Retinal pigment epithelial cell (primary cell): Measurements from ENCODE around the gene SCG2.

Experiments used
- DNase-seq: peaks from one replicate; pipeline ENCODE4 v3.0.0-alpha.2; 2010; ENCODE audit warnings: low read depth
- H3K4me3 ChIP-seq: 2 replicates; pipeline ENCODE4 v1.5.1; 2011; ENCODE audit warnings: mild to moderate bottlenecking, low read length, control low read depth, moderate library complexity
- CTCF ChIP-seq: conservative IDR thresholded peaks from 2 replicates; pipeline ENCODE4 v1.5.1; 2011; ENCODE audit warnings: low read depth, low read length, control low read depth, inconsistent platforms

SCG2 gene

GRCh38 chr2:223625652-223626051 is 23.5 kb upstream of the SCG2 start:
- DNase-seq = no peak
- H3K4me3 ChIP-seq = no peak overlapping the region
- no peak for TF ChIP-seq CTCF

GRCh38 chr2:223621901-223622300 is 19.7 kb upstream of the SCG2 start:
- no peak for TF ChIP-seq CTCF
- no peak overlapping the region for H3K4me3 ChIP-seq
- DNase-seq = no peak

GRCh38 chr2:223619486-223620129 is 17.4 kb upstream of the SCG2 start:
- no peak overlapping the region for H3K4me3 ChIP-seq
- DNase-seq = no peak
- TF ChIP-seq CTCF = no peak

- no peak overlapping the region for H3K4me3 ChIP-seq
- DNase-seq = no peak
- TF ChIP-seq CTCF = peak; percentile 37
These were observed 16.2 kb upstream of the SCG2 start for GRCh38 chr2:223618172-223619035.

GRCh38 chr2:223614534-223614933 is 12.4 kb upstream of the SCG2 start:
- DNase-seq = no peak
- TF ChIP-seq CTCF = no peak

GRCh38 chr2:223613017-223613950 is 11.1 kb upstream of the SCG2 start:
- DNase-seq = peak; percentile 96
- peak; percentile 21 for TF ChIP-seq CTCF
- H3K4me3 ChIP-seq = peak overlapping the region; percentile 42

More at GRCh38 chr2:223614534-223614933, 12.4 kb upstream of the SCG2 start:
- no peak overlapping the region for H3K4me3 ChIP-seq
